A673 (cell line): Measurements from ENCODE around the gene PPP1R8. TPM values are rescaled to one million over a fixed set of nuclear protein-coding genes. Genes with fewer than 3 reads are reported as not detected.

ENCODE experiments used
- BruUV-seq: library from RNA; stranded (reverse); fragments of 400-500 nt; replicated peaks from 2 replicates; lab custom pipeline; 2021; lab: Mats Ljungman, UMichigan
- CTCF ChIA-PET: fragments of 300-600 bp; sonication (Branson Sonifier 250); formaldehyde crosslinking; loops from one replicate; lab custom pipeline; 2022; ENCODE audit warnings: antibody characterized with exemption; lab: Charles Lee
- POLR2A ChIA-PET: fragments of 300-600 bp; sonication (Branson Sonifier 250); formaldehyde crosslinking; loops from one replicate; lab custom pipeline; 2022; ENCODE audit warnings: antibody characterized with exemption; ENCODE audit not compliant: low non-redundant PET; lab: Charles Lee
- DNase-seq: peaks from one replicate; pipeline ENCODE4 v3.0.0-alpha.2; 2015; ENCODE audit warnings: low spot score
- H3K27ac ChIP-seq: fragments of 200-600 bp; sonication (generic); 2 replicates; pipeline ENCODE4 v1.5.1; 2016; ENCODE audit warnings: mixed run types, low read depth, mild to moderate bottlenecking, mixed read lengths, antibody characterized with exemption, low read length; ENCODE audit not compliant: poor library complexity, severe bottlenecking
- H3K27me3 ChIP-seq: fragments of 200-600 bp; sonication (generic); replicated peaks from 2 replicates; pipeline ENCODE4 v1.6.1; 2017; ENCODE audit warnings: mixed run types, low read depth, mild to moderate bottlenecking, mixed read lengths, antibody characterized with exemption, low read length; ENCODE audit not compliant: insufficient read depth, poor library complexity
- H3K36me3 ChIP-seq: fragments of 200-600 bp; sonication (generic); 2 replicates; pipeline ENCODE4 v1.6.1; 2016; ENCODE audit warnings: mixed run types, mild to moderate bottlenecking, mixed read lengths, antibody characterized with exemption, low read length; ENCODE audit not compliant: insufficient read depth, poor library complexity, severe bottlenecking
- H3K4me1 ChIP-seq: fragments of 200-600 bp; sonication (generic); 2 replicates; pipeline ENCODE4 v1.6.1; 2017; ENCODE audit warnings: mixed run types, mild to moderate bottlenecking, mixed read lengths, antibody characterized with exemption, low read length; ENCODE audit not compliant: insufficient read depth, poor library complexity, severe bottlenecking
- H3K4me3 ChIP-seq: fragments of 200-600 bp; sonication (generic); 2 replicates; pipeline ENCODE4 v1.5.1; 2016; ENCODE audit warnings: low read depth, mixed run types, mild to moderate bottlenecking, mixed read lengths, low read length; ENCODE audit not compliant: poor library complexity, severe bottlenecking
- H3K9me3 ChIP-seq: fragments of 200-600 bp; sonication (generic); 2 replicates; pipeline ENCODE4 v1.6.1; 2016; ENCODE audit warnings: mixed run types, low read depth, mild to moderate bottlenecking, mixed read lengths, antibody characterized with exemption, low read length; ENCODE audit not compliant: poor library complexity, severe bottlenecking
- CTCF ChIP-seq: fragments of 300-800, 200-600 bp; sonication (generic); conservative IDR thresholded peaks from 2 replicates; pipeline ENCODE4 v1.5.1; 2017; ENCODE audit warnings: low read depth, mild to moderate bottlenecking, antibody characterized with exemption, low read length, moderate library complexity, mixed read lengths
- EZH2 ChIP-seq: fragments of 200-600 bp; sonication (generic); IDR thresholded peaks from 2 replicates; pipeline ENCODE4 v1.6.1; 2017; ENCODE audit warnings: borderline replicate concordance, low read depth, mild to moderate bottlenecking, mixed read lengths, antibody characterized with exemption, low read length; ENCODE audit not compliant: poor library complexity, severe bottlenecking
- intact Hi-C: fragments of 100-400 bp; cut with micrococcal nuclease; formaldehyde crosslinking; loops from one replicate; pipeline ENCODE4 v1.10.0; 2022; ENCODE audit not compliant: unreplicated experiment
- total RNA-seq: library from RNA; stranded (reverse); gene quantifications from 2 replicates; pipeline ENCODE4 v1.2.3, GENCODE V29; 2021

PPP1R8 gene
- total RNA-seq, 1 experiment from 2014 or later, result 60.9 TPM

- Histone ChIP-seq H3K27ac (no peak overlapping the region), H3K4me3 (no peak overlapping the region), H3K36me3 (peaks cover 59% of the 10 kb centered on the region), H3K27me3 (no peaks in the 10 kb centered on the region), H3K9me3 (no peaks in the 10 kb centered on the region), H3K4me1 (peaks cover 9% of the 10 kb centered on the region)
- BruUV-seq, result no TSS peak
- intact Hi-C loops, result no loop called here
- ChIA-PET CTCF (no interaction called here), POLR2A (no interaction called here)
- no peak for DNase-seq
- TF ChIP-seq EZH2, result no peak
These were observed 4.5 kb downstream of the PPP1R8 start for GRCh38 chr1:27835046-27835445.

DNA sequence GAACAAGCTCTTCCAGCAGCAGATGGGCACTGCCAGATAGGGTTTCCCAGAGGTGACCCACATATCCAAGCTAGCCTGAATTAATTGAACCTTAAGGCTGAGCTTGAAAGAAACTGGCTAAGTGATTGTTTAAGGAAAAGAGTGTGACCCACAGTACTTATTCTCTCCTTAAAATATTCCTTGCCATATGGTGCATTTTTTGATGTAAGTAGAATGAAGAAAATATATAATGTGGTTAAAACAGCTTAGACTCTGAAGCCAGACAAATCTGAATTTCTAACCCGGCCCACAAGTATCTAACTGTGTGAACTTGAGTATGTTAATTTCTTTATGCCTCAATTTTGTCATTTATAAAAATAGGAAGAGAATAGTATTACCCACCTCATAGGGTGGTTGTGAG lies 4.9 kb downstream of the PPP1R8 start:
- CTCF ChIA-PET, result no interaction called here
- Histone ChIP-seq H3K4me1 (peaks cover 9% of the 10 kb centered on the region), H3K27ac (no peak overlapping the region), H3K9me3 (no peaks in the 10 kb centered on the region), H3K36me3 (peaks cover 59% of the 10 kb centered on the region), H3K27me3 (no peaks in the 10 kb centered on the region), H3K4me3 (no peak overlapping the region)
- no TSS peak for BruUV-seq
- intact Hi-C loops, result no loop called here
- POLR2A ChIA-PET, result no interaction called here
- DNase-seq, result no peak
- TF ChIP-seq CTCF, result no peak

DNA sequence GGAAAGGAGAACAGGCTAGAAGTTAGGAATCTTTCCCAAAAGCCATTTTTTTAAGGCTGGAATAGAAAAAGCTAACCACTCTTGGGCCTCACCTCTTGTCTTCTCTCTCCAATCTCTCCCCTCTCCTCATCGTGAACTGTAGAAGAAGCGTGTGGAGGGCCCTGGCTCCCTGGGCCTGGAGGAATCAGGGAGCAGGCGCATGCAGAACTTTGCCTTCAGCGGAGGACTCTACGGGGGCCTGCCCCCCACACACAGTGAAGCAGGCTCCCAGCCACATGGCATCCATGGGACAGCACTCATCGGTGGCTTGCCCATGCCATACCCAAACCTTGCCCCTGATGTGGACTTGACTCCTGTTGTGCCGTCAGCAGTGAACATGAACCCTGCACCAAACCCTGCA lies 19.4 kb downstream of the PPP1R8 start:
- H3K27ac ChIP-seq, result no peak overlapping the region
- H3K9me3 ChIP-seq, result no peaks in the 10 kb centered on the region
- H3K4me1 ChIP-seq, result no peaks in the 10 kb centered on the region
- H3K36me3 ChIP-seq, result peaks cover 61% of the 10 kb centered on the region
- no TSS peak for BruUV-seq
- H3K4me3 ChIP-seq, result no peak overlapping the region
- no peak for TF ChIP-seq CTCF
- no peak for TF ChIP-seq EZH2
- H3K27me3 ChIP-seq, result no peaks in the 10 kb centered on the region
- POLR2A ChIA-PET, result interaction anchor here (0.5 kb wide), 1 partner anchor 19 kb away, joined by 3 read pairs; the partner anchor contains the start of gene PPP1R8
- DNase-seq, result no peak
- CTCF ChIA-PET, result no interaction called here
- intact Hi-C loops, result no loop called here

DNA sequence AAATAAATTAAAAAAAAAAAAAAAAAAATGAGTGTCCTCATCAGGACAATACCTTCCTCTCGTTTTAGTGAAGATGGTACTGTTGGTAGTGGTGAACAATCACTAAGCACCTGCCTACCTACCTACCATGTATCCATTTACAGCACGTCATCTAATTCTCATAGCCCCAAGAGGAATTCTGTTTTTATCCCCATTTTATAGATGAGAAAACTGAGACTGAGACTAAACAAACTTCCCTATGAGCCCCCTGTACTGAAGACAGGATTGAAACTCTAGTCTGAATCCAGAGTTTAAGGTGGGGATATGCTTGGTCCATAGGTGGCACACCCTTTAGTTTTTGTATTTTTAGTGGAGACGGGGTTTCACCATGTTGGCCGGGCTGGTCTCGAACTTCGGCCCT lies 24.5 kb downstream of the PPP1R8 start:
- ChIA-PET POLR2A (no interaction called here), CTCF (no interaction called here)
- Histone ChIP-seq H3K27me3 (no peaks in the 10 kb centered on the region), H3K27ac (no peak overlapping the region), H3K36me3 (peaks cover 17% of the 10 kb centered on the region), H3K4me3 (no peak overlapping the region), H3K9me3 (no peaks in the 10 kb centered on the region), H3K4me1 (peaks cover 4% of the 10 kb centered on the region)
- intact Hi-C loops, result no loop called here
- TF ChIP-seq CTCF (no peak), EZH2 (no peak)
- BruUV-seq, result no TSS peak
- DNase-seq, result no peak
